IPS DF 6.9 (cell line): ENCODE measurements around the gene RNF152.
"Not testable (repeated sequence)": the region's sequence is repeated elsewhere in the genome, so short reads cannot be mapped to it uniquely, and the experiment has no call there.

Experiments
- DNase-seq: peaks from one replicate; pipeline ENCODE4 v3.0.0-alpha.2; 2013; ENCODE audit warnings: low read depth, low spot score
- H3K27ac ChIP-seq: one replicate; pipeline ENCODE4 v1.5.1; 2013; ENCODE audit warnings: low read length, control low read depth
- H3K27me3 ChIP-seq: 2 replicates; pipeline ENCODE4 v1.6.1; 2013; ENCODE audit warnings: mild to moderate bottlenecking, low read length; ENCODE audit not compliant: control insufficient read depth, insufficient read depth
- H3K36me3 ChIP-seq: 2 replicates; pipeline ENCODE4 v1.6.1; 2013; ENCODE audit warnings: low read length; ENCODE audit not compliant: control insufficient read depth, insufficient read depth
- H3K4me1 ChIP-seq: 2 replicates; pipeline ENCODE4 v1.6.1; 2013; ENCODE audit warnings: low read length; ENCODE audit not compliant: control insufficient read depth, insufficient read depth
- H3K4me3 ChIP-seq: 2 replicates; pipeline ENCODE4 v1.5.1; 2013; ENCODE audit warnings: mild to moderate bottlenecking, low read length
- H3K9me3 ChIP-seq: 2 replicates; pipeline ENCODE4 v1.6.1; 2013; ENCODE audit warnings: low read length, inconsistent platforms; ENCODE audit not compliant: control insufficient read depth, insufficient read depth
- WGBS: extraction: QIAGEN DNeasy Blood & Tissue Kit; methylation state at CpG from one replicate; pipeline ENCODE4 v1.1.7; 2013; ENCODE audit warnings: mixed read lengths, missing lambda C conversion rate; ENCODE audit not compliant: insufficient read length, insufficient coverage; 5-methylcytosine and 5-hydroxymethylcytosine counted together

The RNF152 gene

GRCh38 chr18:61821748-61822147 is 71.1 kb downstream of the RNF152 start:
- DNase-seq, result no peak
- Histone ChIP-seq H3K36me3 (no peaks in the 10 kb centered on the region), H3K27me3 (no peaks in the 10 kb centered on the region), H3K9me3 (no peaks in the 10 kb centered on the region), H3K4me1 (no peaks in the 10 kb centered on the region), H3K4me3 (no peak overlapping the region), H3K27ac (no peak overlapping the region)
- WGBS, result no CpG with 5 or more reads among the region's 4 CpGs

GRCh38 chr18:61820882-61821281 is 71.9 kb downstream of the RNF152 start:
- Histone ChIP-seq H3K4me3 (no peak overlapping the region), H3K9me3 (no peaks in the 10 kb centered on the region), H3K4me1 (no peaks in the 10 kb centered on the region), H3K27ac (no peak overlapping the region), H3K36me3 (no peaks in the 10 kb centered on the region), H3K27me3 (no peaks in the 10 kb centered on the region)
- no peak for DNase-seq
- WGBS, result no CpG with 5 or more reads among the region's 1 CpG

DNA sequence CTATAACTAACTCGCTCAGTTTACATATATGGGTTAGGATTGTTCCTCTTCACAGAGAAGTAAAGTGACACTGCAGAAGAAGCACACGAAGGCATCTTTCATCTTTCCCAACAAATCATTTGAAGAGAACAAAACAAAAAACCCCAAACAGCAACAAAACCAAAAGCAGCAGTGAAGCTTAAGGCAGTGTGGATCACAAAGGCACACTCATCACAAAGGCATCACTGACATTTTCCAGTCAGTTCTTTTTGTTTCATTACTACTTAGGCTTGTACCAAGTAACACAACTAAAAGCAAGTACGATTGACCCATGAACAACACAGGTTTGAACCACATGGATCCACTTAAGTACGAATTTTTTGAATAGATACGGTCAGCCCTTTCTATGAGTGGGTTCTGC is 75.7 kb downstream of the RNF152 start:
- no CpG with 5 or more reads among the region's 5 CpGs for WGBS
- H3K9me3 ChIP-seq, result no peaks in the 10 kb centered on the region
- H3K4me1 ChIP-seq, result no peaks in the 10 kb centered on the region
- DNase-seq, result no peak
- no peaks in the 10 kb centered on the region for H3K27me3 ChIP-seq
- no peaks in the 10 kb centered on the region for H3K36me3 ChIP-seq
- H3K4me3 ChIP-seq, result no peak overlapping the region
- no peak overlapping the region for H3K27ac ChIP-seq

GRCh38 chr18:61815885-61816470 is 76.8 kb downstream of the RNF152 start:
- H3K4me1 ChIP-seq, result no peaks in the 10 kb centered on the region
- no peaks in the 10 kb centered on the region for H3K27me3 ChIP-seq
- no peaks in the 10 kb centered on the region for H3K36me3 ChIP-seq
- no peaks in the 10 kb centered on the region for H3K9me3 ChIP-seq
- no peak overlapping the region for H3K27ac ChIP-seq
- no CpG with 5 or more reads among the region's 29 CpGs for WGBS
- no peak for DNase-seq
- no peak overlapping the region for H3K4me3 ChIP-seq

DNA sequence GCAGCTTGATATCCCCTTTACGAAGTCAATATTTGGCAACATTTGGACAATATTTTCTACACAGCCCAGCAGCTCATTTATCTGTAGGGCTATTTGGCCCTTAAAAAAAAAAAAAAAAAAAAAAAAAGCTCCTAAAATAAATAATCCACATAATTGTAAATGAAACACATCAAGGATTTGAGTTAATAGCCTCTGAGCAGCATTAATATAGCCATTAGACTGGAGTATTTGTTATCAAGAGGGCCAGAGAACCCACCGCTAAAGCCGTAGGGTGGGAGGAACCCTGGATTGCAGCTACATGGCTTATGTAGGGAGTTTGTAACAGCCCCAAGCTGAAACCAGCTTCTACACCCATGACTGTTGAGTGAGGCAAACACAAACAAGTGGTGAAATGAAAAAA is 84.5 kb downstream of the RNF152 start:
- H3K27me3 ChIP-seq, result no peaks in the 10 kb centered on the region
- DNase-seq, result no peak
- H3K9me3 ChIP-seq, result no peaks in the 10 kb centered on the region
- H3K4me1 ChIP-seq, result no peaks in the 10 kb centered on the region
- H3K27ac ChIP-seq, result no peak overlapping the region
- no CpG with 5 or more reads among the region's 3 CpGs for WGBS
- no peak overlapping the region for H3K4me3 ChIP-seq
- H3K36me3 ChIP-seq, result no peaks in the 10 kb centered on the region

DNA sequence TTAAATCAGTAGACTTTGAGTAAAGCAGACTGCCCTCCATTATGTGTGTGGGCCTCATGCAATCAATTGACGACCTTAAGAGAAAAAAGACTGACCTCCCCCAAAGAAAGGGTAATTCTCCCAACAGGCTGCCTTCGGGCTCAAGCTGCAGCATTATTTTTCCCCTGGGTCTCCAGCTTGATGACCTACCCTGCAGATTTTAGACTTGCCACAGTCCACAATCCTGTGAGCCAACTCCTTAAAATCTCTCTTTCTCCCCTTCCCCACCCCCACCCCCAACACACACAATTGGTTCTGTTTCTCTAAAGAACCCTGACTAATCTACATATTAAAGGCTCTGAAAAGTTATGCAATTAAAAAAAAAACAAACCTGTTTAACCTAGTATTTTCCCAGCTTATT is 89.4 kb downstream of the RNF152 start:
- H3K4me3 ChIP-seq, result no peak overlapping the region
- DNase-seq, result no peak
- H3K9me3 ChIP-seq, result no peaks in the 10 kb centered on the region
- no peaks in the 10 kb centered on the region for H3K36me3 ChIP-seq
- no peaks in the 10 kb centered on the region for H3K27me3 ChIP-seq
- WGBS, result no CpG with 5 or more reads among the region's 2 CpGs
- H3K4me1 ChIP-seq, result no peaks in the 10 kb centered on the region
- no peak overlapping the region for H3K27ac ChIP-seq

DNA sequence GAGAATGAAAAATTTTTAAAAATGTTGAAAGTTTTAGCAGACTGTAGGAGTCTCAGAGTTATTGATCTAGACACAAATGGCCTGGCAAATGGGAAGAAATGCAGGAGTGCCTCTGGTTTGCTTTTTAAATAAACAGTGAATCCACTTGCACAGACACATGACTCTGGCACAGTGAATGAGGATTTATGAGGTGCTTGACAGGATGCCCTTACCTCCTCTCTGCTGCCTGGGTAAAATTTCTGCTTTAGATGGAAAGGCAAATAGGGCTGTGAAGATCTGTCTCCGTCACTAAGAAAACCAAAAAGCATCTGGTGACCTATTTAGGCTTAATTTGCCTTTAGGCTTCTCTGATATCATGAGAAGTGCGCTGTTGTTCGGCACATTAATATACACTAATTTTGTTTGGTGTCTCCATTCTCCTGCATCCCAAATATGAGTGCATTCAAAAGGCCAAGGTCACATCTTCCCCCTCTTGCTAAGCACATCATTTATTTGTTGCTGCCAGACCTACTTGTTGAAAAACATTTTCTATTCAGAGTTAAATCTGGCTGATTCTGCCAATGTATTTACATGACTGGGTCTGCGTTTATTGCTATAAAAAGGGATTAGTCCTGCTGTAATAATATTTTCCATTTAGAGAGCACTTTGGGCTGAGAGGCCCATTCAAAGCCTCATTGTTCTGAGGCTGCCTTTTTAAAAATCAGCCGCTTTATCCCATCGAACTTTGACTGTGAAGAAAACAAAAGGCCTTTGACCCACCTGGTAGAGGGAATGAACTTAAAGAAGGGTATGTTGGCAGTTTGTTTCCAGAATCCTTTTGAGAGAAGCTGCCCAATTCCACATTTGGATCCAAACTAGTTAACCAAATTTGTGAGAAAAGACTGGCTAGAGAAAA is 94.9 kb downstream of the RNF152 start:
- H3K4me1 ChIP-seq, result no peaks in the 10 kb centered on the region
- H3K9me3 ChIP-seq, result no peaks in the 10 kb centered on the region
- no peaks in the 10 kb centered on the region for H3K36me3 ChIP-seq
- H3K27ac ChIP-seq, result no peak overlapping the region
- H3K27me3 ChIP-seq, result no peaks in the 10 kb centered on the region
- no peak for DNase-seq
- no CpG with 5 or more reads among the region's 6 CpGs for WGBS
- H3K4me3 ChIP-seq, result no peak overlapping the region

DNA sequence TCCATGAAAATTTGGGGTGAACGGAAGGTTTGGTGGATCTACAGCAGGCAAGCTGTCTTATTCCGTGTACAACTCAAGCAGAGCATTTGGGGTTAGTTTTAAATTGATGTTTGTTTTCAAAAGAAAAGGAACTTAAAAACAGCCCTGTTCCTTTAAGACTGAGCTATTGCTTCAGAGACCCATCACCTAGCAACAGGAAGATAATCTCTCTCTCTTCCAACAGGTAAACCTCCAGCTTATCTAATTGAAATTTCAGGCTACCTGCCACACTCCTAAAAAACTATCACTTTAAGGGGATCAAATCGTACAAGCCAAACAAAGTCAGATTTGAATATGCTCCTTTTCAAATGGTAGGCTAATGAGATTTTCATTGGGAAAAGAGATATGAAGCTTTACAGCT is 101.8 kb downstream of the RNF152 start:
- H3K27me3 ChIP-seq, result no peaks in the 10 kb centered on the region
- H3K4me1 ChIP-seq, result no peaks in the 10 kb centered on the region
- WGBS, result no CpG with 5 or more reads among the region's 3 CpGs
- H3K36me3 ChIP-seq, result no peaks in the 10 kb centered on the region
- no peak overlapping the region for H3K4me3 ChIP-seq
- no peaks in the 10 kb centered on the region for H3K9me3 ChIP-seq
- no peak for DNase-seq
- no peak overlapping the region for H3K27ac ChIP-seq

GRCh38 chr18:61787011-61787670 is 105.7 kb downstream of the RNF152 start:
- H3K4me3 ChIP-seq, H3K4me1 ChIP-seq, H3K9me3 ChIP-seq, H3K27me3 ChIP-seq, H3K36me3 ChIP-seq, DNase-seq, H3K27ac ChIP-seq: not testable (repeated sequence)
- WGBS, result no CpG with 5 or more reads among the region's 1 CpG

DNA sequence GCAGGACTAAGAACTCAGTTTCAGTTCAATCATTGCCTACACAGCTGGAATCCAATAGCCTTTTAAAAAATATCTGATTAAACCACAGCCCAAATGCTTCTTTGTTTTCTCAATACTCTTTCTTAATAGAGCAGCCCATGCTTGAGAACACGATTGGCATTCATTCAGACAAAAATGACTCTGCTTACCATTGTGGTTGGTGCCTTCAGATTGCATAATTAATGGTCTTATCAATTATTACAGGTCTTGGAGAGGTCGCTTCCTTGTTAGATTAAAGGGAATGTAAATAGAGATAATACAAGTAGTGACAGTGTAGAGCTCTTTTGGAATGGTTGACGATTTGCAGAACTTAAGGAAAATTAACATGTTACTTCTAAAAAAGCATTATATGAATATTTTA is 107.2 kb downstream of the RNF152 start:
- WGBS, result 100% methylated on average over 1 of the region's 3 CpGs
- no peaks in the 10 kb centered on the region for H3K36me3 ChIP-seq

More for the DNA sequence above, 107.2 kb downstream of the RNF152 start:
- Histone ChIP-seq H3K27me3 (no peaks in the 10 kb centered on the region), H3K27ac (no peak overlapping the region), H3K4me1 (no peaks in the 10 kb centered on the region), H3K9me3 (no peaks in the 10 kb centered on the region), H3K4me3 (no peak overlapping the region)
- no peak for DNase-seq
